Left ventricle myocardium inferior (tissue), 1 donor: ENCODE results near the gene USP51. TPM values are rescaled to one million over a fixed set of nuclear protein-coding genes. Genes with fewer than 3 reads are reported as not detected.
"Not testable (repeated sequence)": the region's sequence is repeated elsewhere in the genome, so short reads cannot be mapped to it uniquely, and the experiment has no call there.

Experiments used
- DNase-seq: peaks from one replicate; pipeline ENCODE4 v3.0.0-alpha.2; 2020
- H3K27ac ChIP-seq: fragments of 200-600 bp; replicated peaks from 2 replicates; pipeline ENCODE4 v1.8.0; 2021
- H3K27me3 ChIP-seq: fragments of 200-600 bp; 2 replicates; pipeline ENCODE4 v1.8.0; 2021; ENCODE audit warnings: low read depth
- H3K36me3 ChIP-seq: fragments of 200-600 bp; 2 replicates; pipeline ENCODE4 v1.8.0; 2021
- H3K4me1 ChIP-seq: fragments of 200-600 bp; 2 replicates; pipeline ENCODE4 v1.8.0; 2021
- H3K4me3 ChIP-seq: fragments of 200-600 bp; 2 replicates; pipeline ENCODE4 v1.8.0; 2021; ENCODE audit warnings: mild to moderate bottlenecking, moderate library complexity
- H3K9me3 ChIP-seq: fragments of 200-600 bp; replicated peaks from 2 replicates; pipeline ENCODE4 v1.8.0; 2021
- intact Hi-C: fragments of 100-400 bp; cut with micrococcal nuclease; formaldehyde crosslinking; loops from one replicate; pipeline ENCODE4 v1.11.0; 2022
- total RNA-seq: library from RNA; stranded (reverse); fragmentation: NEBNext Ultra II Directional; extraction: Animal tissue kit (Norgen Biotek cat#: 25700); gene quantifications from one replicate; pipeline ENCODE4 v1.2.1, GENCODE V29; 2021
- TF ChIP-seq, protein P1 (sequence below): fragments of 200-600 bp; IDR thresholded peaks from 2 replicates; pipeline ENCODE4 v1.8.0; 2021; ENCODE audit warnings: antibody characterized with exemption, mild to moderate bottlenecking, borderline replicate concordance
- donor health status: DM: no; HTN: yes; CAD: no; lungs with severe emphysema.

The USP51 gene
- total RNA-seq, 1 donor from 2014 or later = 1.4 TPM

- intact Hi-C loops, H3K9me3 ChIP-seq, H3K4me3 ChIP-seq, H3K27ac ChIP-seq, H3K27me3 ChIP-seq, DNase-seq, H3K4me1 ChIP-seq, H3K36me3 ChIP-seq: not testable (repeated sequence)
These were observed 18.9 kb upstream of the USP51 start for GRCh38 chrX:55508410-55509152.

DNA sequence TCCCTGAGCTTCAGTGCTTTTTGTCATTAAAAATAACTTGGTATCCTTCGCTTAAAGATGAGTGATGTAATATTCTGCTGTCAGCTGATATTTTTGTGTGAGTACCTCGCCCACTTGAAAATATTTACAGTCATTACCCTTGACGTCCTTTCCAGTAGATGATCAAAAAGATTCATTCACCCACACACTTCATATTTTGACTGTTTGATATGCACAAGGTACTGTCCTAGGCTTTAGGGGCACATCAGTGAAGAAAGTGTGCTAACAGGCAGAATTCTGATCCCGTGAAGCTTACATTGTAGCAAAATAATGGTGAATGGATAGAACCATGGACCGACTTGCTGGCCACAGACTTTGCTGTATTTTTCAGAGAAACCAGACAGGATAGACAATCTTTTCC lies 18.1 kb upstream of the USP51 start:
- H3K9me3 ChIP-seq, intact Hi-C loops: not testable (repeated sequence)

DNA sequence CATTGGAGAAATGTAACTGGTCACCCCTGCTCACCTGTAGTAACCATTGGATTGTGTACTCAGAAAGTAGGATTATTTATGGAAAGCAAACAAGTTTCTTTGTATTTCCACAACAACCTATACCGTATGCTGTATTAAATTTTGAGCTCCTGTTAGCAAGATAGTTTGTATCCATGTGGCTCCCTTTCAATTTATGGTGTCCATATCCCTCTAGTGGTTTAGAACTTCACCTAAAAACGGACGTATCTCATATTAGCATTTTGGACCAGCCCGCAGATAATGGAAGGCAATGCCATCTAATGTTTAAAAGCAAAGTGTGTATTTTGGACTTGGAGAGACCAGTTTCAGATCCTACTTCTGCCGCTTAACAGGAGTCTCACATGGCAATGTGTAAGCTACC lies 17.4 kb upstream of the USP51 start:
- H3K27ac ChIP-seq, DNase-seq, H3K27me3 ChIP-seq, H3K4me3 ChIP-seq, intact Hi-C loops, H3K4me1 ChIP-seq, H3K9me3 ChIP-seq, H3K36me3 ChIP-seq: not testable (repeated sequence)

More for the DNA sequence above, 18.1 kb upstream of the USP51 start:
- not testable (repeated sequence) for H3K4me1 ChIP-seq, H3K36me3 ChIP-seq, H3K27me3 ChIP-seq, DNase-seq, H3K4me3 ChIP-seq, H3K27ac ChIP-seq

- Histone ChIP-seq H3K27me3 (no peaks in the 10 kb centered on the region), H3K9me3 (no peaks in the 10 kb centered on the region), H3K4me3 (no peak overlapping the region), H3K27ac (no peak overlapping the region), H3K4me1 (peaks cover 8% of the 10 kb centered on the region), H3K36me3 (no peaks in the 10 kb centered on the region)
- intact Hi-C loops = no loop called here
- TF ChIP-seq, protein P1, sequence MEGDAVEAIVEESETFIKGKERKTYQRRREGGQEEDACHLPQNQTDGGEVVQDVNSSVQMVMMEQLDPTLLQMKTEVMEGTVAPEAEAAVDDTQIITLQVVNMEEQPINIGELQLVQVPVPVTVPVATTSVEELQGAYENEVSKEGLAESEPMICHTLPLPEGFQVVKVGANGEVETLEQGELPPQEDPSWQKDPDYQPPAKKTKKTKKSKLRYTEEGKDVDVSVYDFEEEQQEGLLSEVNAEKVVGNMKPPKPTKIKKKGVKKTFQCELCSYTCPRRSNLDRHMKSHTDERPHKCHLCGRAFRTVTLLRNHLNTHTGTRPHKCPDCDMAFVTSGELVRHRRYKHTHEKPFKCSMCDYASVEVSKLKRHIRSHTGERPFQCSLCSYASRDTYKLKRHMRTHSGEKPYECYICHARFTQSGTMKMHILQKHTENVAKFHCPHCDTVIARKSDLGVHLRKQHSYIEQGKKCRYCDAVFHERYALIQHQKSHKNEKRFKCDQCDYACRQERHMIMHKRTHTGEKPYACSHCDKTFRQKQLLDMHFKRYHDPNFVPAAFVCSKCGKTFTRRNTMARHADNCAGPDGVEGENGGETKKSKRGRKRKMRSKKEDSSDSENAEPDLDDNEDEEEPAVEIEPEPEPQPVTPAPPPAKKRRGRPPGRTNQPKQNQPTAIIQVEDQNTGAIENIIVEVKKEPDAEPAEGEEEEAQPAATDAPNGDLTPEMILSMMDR = no peak
- DNase-seq = no peak
These were observed 1.3 kb upstream of the USP51 start for GRCh38 chrX:55490974-55491373.

DNA sequence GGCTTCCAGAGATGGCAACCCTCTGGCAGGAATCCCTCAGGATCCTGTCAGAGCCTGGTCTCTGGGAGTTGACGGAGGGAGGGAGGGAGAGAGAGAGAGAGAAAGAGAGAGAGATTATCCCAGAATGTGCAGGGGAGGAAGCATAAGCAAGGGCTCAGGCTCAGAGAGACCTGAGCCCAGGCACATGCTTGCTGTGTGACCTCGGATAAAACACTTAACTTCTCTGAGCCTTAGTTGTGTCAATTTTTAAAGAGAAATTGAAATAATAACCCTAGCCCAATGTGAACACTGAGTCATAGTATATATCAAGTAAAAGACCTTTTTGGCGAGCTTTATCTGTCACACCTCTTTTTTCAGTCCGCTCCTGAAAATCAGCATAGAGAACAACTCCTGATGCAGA lies 473 bp upstream of the USP51 start:
- Histone ChIP-seq H3K27ac (peak overlapping the region; percentile 90), H3K36me3 (no peaks in the 10 kb centered on the region), H3K4me1 (peaks cover 8% of the 10 kb centered on the region), H3K9me3 (no peaks in the 10 kb centered on the region), H3K4me3 (peak overlapping the region; percentile 79), H3K27me3 (no peaks in the 10 kb centered on the region)
- no peak for DNase-seq
- intact Hi-C loops = no loop called here
- TF ChIP-seq, protein P1 = no peak

GRCh38 chrX:55488593-55489313 lies 895 bp downstream of the USP51 start:
- H3K4me3 ChIP-seq = peak overlapping the region; percentile 79
- DNase-seq = peak; percentile 66
- intact Hi-C loops = no loop called here
- H3K36me3 ChIP-seq = no peaks in the 10 kb centered on the region
- no peaks in the 10 kb centered on the region for H3K27me3 ChIP-seq
- peak overlapping the region; percentile 90 for H3K27ac ChIP-seq
- peaks cover 8% of the 10 kb centered on the region for H3K4me1 ChIP-seq
- no peaks in the 10 kb centered on the region for H3K9me3 ChIP-seq
- TF ChIP-seq, protein P1 = no peak

- H3K36me3 ChIP-seq = no peaks in the 10 kb centered on the region
- H3K4me1 ChIP-seq = peaks cover 8% of the 10 kb centered on the region
- DNase-seq = no peak
- H3K9me3 ChIP-seq = no peaks in the 10 kb centered on the region
- TF ChIP-seq, protein P1 = no peak
- H3K27ac ChIP-seq = peak overlapping the region; percentile 90
- intact Hi-C loops = no loop called here
- no peaks in the 10 kb centered on the region for H3K27me3 ChIP-seq
- H3K4me3 ChIP-seq = peak overlapping the region; percentile 79
These were observed 1.5 kb downstream of the USP51 start for GRCh38 chrX:55488006-55488592.
